H9 (cell line): ENCODE results near the gene PLEKHA5. TPM values are rescaled to one million over a fixed set of nuclear protein-coding genes. Genes with fewer than 3 reads are reported as not detected.

Source experiments
- DNase-seq: peaks from one replicate; pipeline ENCODE4 v3.0.0-alpha.2; 2017
- H2AFZ ChIP-seq: one replicate; pipeline ENCODE4 v1.6.1; 2013; ENCODE audit warnings: mild to moderate bottlenecking, low read length, control low read depth, moderate library complexity
- H2AK5ac ChIP-seq: 2 replicates; pipeline ENCODE4 v1.6.1; 2013; ENCODE audit warnings: low read length, control low read depth, mixed read lengths; ENCODE audit not compliant: insufficient read length
- H2BK120ac ChIP-seq: one replicate; pipeline ENCODE4 v1.6.1; 2013; ENCODE audit warnings: low read depth, mild to moderate bottlenecking, low read length, control low read depth, inconsistent platforms; ENCODE audit not compliant: poor library complexity, severe bottlenecking
- H2BK12ac ChIP-seq: 2 replicates; pipeline ENCODE4 v1.6.1; 2013; ENCODE audit warnings: low read length, control low read depth, mixed read lengths, low read depth; ENCODE audit not compliant: insufficient read length
- H2BK15ac ChIP-seq: 2 replicates; pipeline ENCODE4 v1.6.1; 2013; ENCODE audit warnings: low read depth, low read length, control low read depth
- H2BK20ac ChIP-seq: one replicate; pipeline ENCODE4 v1.6.1; 2013; ENCODE audit warnings: low read depth, mild to moderate bottlenecking, low read length, control low read depth, inconsistent platforms; ENCODE audit not compliant: poor library complexity, severe bottlenecking
- H2BK5ac ChIP-seq: 2 replicates; pipeline ENCODE4 v1.6.1; 2013; ENCODE audit warnings: low read length, control low read depth, mixed read lengths; ENCODE audit not compliant: insufficient read length
- H3K14ac ChIP-seq: 2 replicates; pipeline ENCODE4 v1.6.1; 2013; ENCODE audit warnings: low read length, control low read depth; ENCODE audit not compliant: insufficient read depth
- H3K18ac ChIP-seq: 2 replicates; pipeline ENCODE4 v1.6.1; 2013; ENCODE audit warnings: low read depth, mild to moderate bottlenecking, mixed read lengths, low read length, control low read depth; ENCODE audit not compliant: insufficient read length
- H3K23ac ChIP-seq: 2 replicates; pipeline ENCODE4 v1.6.1; 2013; ENCODE audit warnings: low read length, control low read depth, mixed read lengths, low read depth; ENCODE audit not compliant: insufficient read length
- H3K23me2 ChIP-seq: 2 replicates; pipeline ENCODE4 v1.6.1; 2013; ENCODE audit warnings: low read depth, mild to moderate bottlenecking, mixed read lengths, low read length, control low read depth; ENCODE audit not compliant: insufficient read length, poor library complexity, severe bottlenecking
- H3K27ac ChIP-seq: 2 replicates; pipeline ENCODE4 v1.5.1; 2013; ENCODE audit warnings: low read length, control low read depth, mixed read lengths, low read depth; ENCODE audit not compliant: insufficient read length
- H3K27me3 ChIP-seq: 2 replicates; pipeline ENCODE4 v1.6.1; 2013; ENCODE audit warnings: low read length, control low read depth, inconsistent platforms; ENCODE audit not compliant: insufficient read depth
- H3K4ac ChIP-seq: 2 replicates; pipeline ENCODE4 v1.6.1; 2013; ENCODE audit warnings: low read depth, mild to moderate bottlenecking, control low read depth, inconsistent platforms, low read length, moderate library complexity
- H3K4me1 ChIP-seq: 2 replicates; pipeline ENCODE4 v1.6.1; 2013; ENCODE audit warnings: low read length, control low read depth, inconsistent platforms; ENCODE audit not compliant: insufficient read depth
- H3K4me2 ChIP-seq: 2 replicates; pipeline ENCODE4 v1.6.1; 2013; ENCODE audit warnings: low read length, control low read depth, mixed read lengths; ENCODE audit not compliant: insufficient read length, insufficient read depth
- H3K56ac ChIP-seq: 2 replicates; pipeline ENCODE4 v1.6.1; 2013; ENCODE audit warnings: low read depth, mild to moderate bottlenecking, mixed read lengths, low read length, control low read depth; ENCODE audit not compliant: insufficient read length
- H3K79me1 ChIP-seq: 2 replicates; pipeline ENCODE4 v1.6.1; 2013; ENCODE audit warnings: low read depth, mild to moderate bottlenecking, moderate library complexity, low read length, control low read depth, inconsistent platforms; ENCODE audit not compliant: insufficient read depth, poor library complexity, severe bottlenecking
- H3K79me2 ChIP-seq: 2 replicates; pipeline ENCODE4 v1.6.1; 2013; ENCODE audit warnings: low read length, control low read depth, inconsistent platforms; ENCODE audit not compliant: insufficient read depth
- H3K9ac ChIP-seq: 2 replicates; pipeline ENCODE4 v1.6.1; 2013; ENCODE audit warnings: low read length, control low read depth, mixed read lengths; ENCODE audit not compliant: insufficient read length; ENCODE audit errors: extremely low read depth
- H3K9me3 ChIP-seq: one replicate; pipeline ENCODE4 v1.6.1; 2013; ENCODE audit warnings: low read depth, low read length, inconsistent platforms; ENCODE audit not compliant: control insufficient read depth
- H3T11ph ChIP-seq: one replicate; pipeline ENCODE4 v1.6.1; 2013; ENCODE audit warnings: mild to moderate bottlenecking, low read length, control low read depth, inconsistent platforms
- H4K20me1 ChIP-seq: one replicate; pipeline ENCODE4 v1.6.1; 2013; ENCODE audit not compliant: control insufficient read depth, insufficient read length, insufficient read depth
- H4K5ac ChIP-seq: 2 replicates; pipeline ENCODE4 v1.6.1; 2013; ENCODE audit warnings: low read depth, mild to moderate bottlenecking, mixed read lengths, low read length, control low read depth; ENCODE audit not compliant: insufficient read length
- H4K8ac ChIP-seq: replicated peaks from 2 replicates; pipeline ENCODE4 v1.6.1; 2013; ENCODE audit warnings: low read length, control low read depth, mixed read lengths, low read depth; ENCODE audit not compliant: insufficient read length
- H4K91ac ChIP-seq: 2 replicates; pipeline ENCODE4 v1.6.1; 2013; ENCODE audit warnings: low read depth, mild to moderate bottlenecking, moderate library complexity, mixed read lengths, low read length, control low read depth; ENCODE audit not compliant: insufficient read length
- H3K27ac Mint-ChIP-seq, 3 experiments: 2 replicates in 2 of 3; 3 replicates in 1 of 3; pipeline ENCODE4 v1.8.0; 2020 to 2021; ENCODE audit warnings: mixed read lengths in 3 of 3, mild to moderate bottlenecking in 1 of 3, moderate library complexity in 1 of 3
- H3K27me3 Mint-ChIP-seq: 2 replicates; pipeline ENCODE4 v1.8.0; 2021; ENCODE audit warnings: low read depth, mild to moderate bottlenecking, moderate library complexity, mixed read lengths
- H3K36me3 Mint-ChIP-seq, 3 experiments: 2 replicates in 2 of 3; 3 replicates in 1 of 3; pipeline ENCODE4 v1.8.0; 2020 to 2021; ENCODE audit warnings: low read depth in 3 of 3, mixed read lengths in 3 of 3; ENCODE audit not compliant: insufficient read depth in 1 of 3
- H3K4me1 Mint-ChIP-seq, 2 experiments: 2 replicates each; pipeline ENCODE4 v1.8.0; 2020; ENCODE audit warnings: mixed read lengths in 2 of 2
- H3K4me3 Mint-ChIP-seq, 2 experiments: 2 replicates in 1 of 2; 3 replicates in 1 of 2; pipeline ENCODE4 v1.8.0; 2020 to 2021; ENCODE audit warnings: mild to moderate bottlenecking in 2 of 2, mixed read lengths in 2 of 2, moderate library complexity in 1 of 2
- H3K9me3 Mint-ChIP-seq, 2 experiments: 2 replicates in 1 of 2; 3 replicates in 1 of 2; pipeline ENCODE4 v1.8.0; 2020; ENCODE audit warnings: mild to moderate bottlenecking in 2 of 2, mixed read lengths in 2 of 2, moderate library complexity in 1 of 2
- CTCF ChIP-seq: fragments of 200-600 bp; sonication (generic); conservative IDR thresholded peaks from 3 replicates; pipeline ENCODE4 v1.8.0; 2021; ENCODE audit warnings: antibody characterized with exemption, mild to moderate bottlenecking
- WGBS: extraction: QIAGEN DNeasy Blood & Tissue Kit; methylation state at CpG from one replicate; pipeline ENCODE4 v1.1.7; 2013; ENCODE audit warnings: missing lambda C conversion rate, low lambda C conversion rate, mixed read lengths; ENCODE audit not compliant: insufficient read length; ENCODE audit errors: extremely low coverage; 5-methylcytosine and 5-hydroxymethylcytosine counted together
- total RNA-seq: library from RNA; stranded (reverse); gene quantifications from 2 replicates; pipeline ENCODE4 v1.2.1, GENCODE V29; 2021

The PLEKHA5 gene
- total RNA-seq, 1 experiment from 2014 or later = 86.7 TPM

GRCh38 chr12:19142499-19142898, 13.0 kb downstream of the PLEKHA5 start:
- Histone ChIP-seq H4K20me1 (no peaks in the 10 kb centered on the region), H3K79me1 (peaks cover 9% of the 10 kb centered on the region), H2BK12ac (no peak overlapping the region), H3K27ac (no peak overlapping the region), H2AK5ac (no peak overlapping the region), H3K4me2 (no peak overlapping the region), H3K79me2 (peaks cover 28% of the 10 kb centered on the region; the same call in 1 of the 2 replicates), H3K27me3 (no peaks in the 10 kb centered on the region), H3K4me1 (0 out of 2 replicates have a peak, but pooled peaks cover 2% of the 10 kb centered on the region), H2BK20ac (no peak overlapping the region), H3K9me3 (no peaks in the 10 kb centered on the region), H3K23me2 (no peaks in the 10 kb centered on the region), H4K5ac (no peak overlapping the region), H3K14ac (no peak overlapping the region), H3T11ph (no peak overlapping the region), H3K18ac (no peak overlapping the region), H2BK15ac (no peak overlapping the region), H2BK5ac (no peak overlapping the region), H4K91ac (no peak overlapping the region), H3K9ac (no peak overlapping the region), H3K4ac (no peak overlapping the region), H3K23ac (no peak overlapping the region), H2BK120ac (no peak overlapping the region), H2AFZ (no peak overlapping the region), H4K8ac (no peak overlapping the region), H3K56ac (no peak overlapping the region)
- Mint-ChIP-seq H3K4me1 (peaks cover 31% of the 10 kb centered on the region in 2 experiments), H3K27me3 (no peaks in the 10 kb centered on the region), H3K36me3 (peaks cover 23 to 56% (median 41%) of the 10 kb centered on the region in 3 experiments; a peak in 6 of 7 replicates), H3K27ac (no peak overlapping the region), H3K9me3 (no peaks in the 10 kb centered on the region), H3K4me3 (no peak overlapping the region)
- WGBS = no CpG with 5 or more reads among the region's 2 CpGs
- no peak for DNase-seq
- no peak for TF ChIP-seq CTCF
